HG02763 (cell line): Measurements from ENCODE around the gene CACYBP.
"Not testable (repeated sequence)": the region's sequence is repeated elsewhere in the genome, so short reads cannot be mapped to it uniquely, and the experiment has no call there.

Experiments used
- ATAC-seq: cut with Tn5 transposase; IDR thresholded peaks from one replicate; pipeline ENCODE4 v1.9.1; 2021; ENCODE audit warnings: mild to moderate bottlenecking, moderate library complexity; ENCODE audit not compliant: unreplicated experiment

The CACYBP gene

GRCh38 chr1:175005085-175005783 is 5.5 kb downstream of the CACYBP start:
- no peak for ATAC-seq

GRCh38 chr1:175009532-175009931 is 9.8 kb downstream of the CACYBP start:
- no peak for ATAC-seq

- ATAC-seq = no peak
Observed at GRCh38 chr1:175013445-175013844, 13.7 kb downstream of the CACYBP start.

GRCh38 chr1:175015243-175015642 is 15.5 kb downstream of the CACYBP start:
- no peak for ATAC-seq

- ATAC-seq = no peak
Observed at GRCh38 chr1:175019524-175019923, 19.8 kb downstream of the CACYBP start.

- peak; percentile 92 for ATAC-seq
Observed at GRCh38 chr1:175023043-175023921, 23.5 kb downstream of the CACYBP start, which contains the start of gene MRPS14. MRPS14 (minus strand) TSS chr1:175023425; CDS start chr1:175023408, 17 bp downstream.

- not testable (repeated sequence) for ATAC-seq
Observed at GRCh38 chr1:175023922-175024242, 24.1 kb downstream of the CACYBP start.

GRCh38 chr1:175024773-175025172 is 25.0 kb downstream of the CACYBP start:
- ATAC-seq = no peak

GRCh38 chr1:175033953-175034352 is 34.2 kb downstream of the CACYBP start:
- ATAC-seq = no peak

GRCh38 chr1:175034775-175035174 is 35.0 kb downstream of the CACYBP start:
- no peak for ATAC-seq

GRCh38 chr1:175035865-175036264 is 36.1 kb downstream of the CACYBP start:
- no peak for ATAC-seq

- no peak for ATAC-seq
Observed at GRCh38 chr1:175036476-175036875, 36.7 kb downstream of the CACYBP start.

- ATAC-seq = no peak
Observed at GRCh38 chr1:175037416-175037815, 37.7 kb downstream of the CACYBP start.

- no peak for ATAC-seq
Observed at GRCh38 chr1:175040324-175040879, 40.7 kb downstream of the CACYBP start.

GRCh38 chr1:175042650-175043049 is 42.9 kb downstream of the CACYBP start:
- no peak for ATAC-seq

GRCh38 chr1:175043824-175044223 is 44.1 kb downstream of the CACYBP start:
- ATAC-seq = no peak

- ATAC-seq = not testable (repeated sequence)
Observed at GRCh38 chr1:175044591-175044990, 44.8 kb downstream of the CACYBP start.

- no peak for ATAC-seq
Observed at GRCh38 chr1:175045097-175045496, 45.4 kb downstream of the CACYBP start.

GRCh38 chr1:175045519-175045918 is 45.8 kb downstream of the CACYBP start:
- ATAC-seq = no peak

- no peak for ATAC-seq
Observed at GRCh38 chr1:175050992-175051391, 51.2 kb downstream of the CACYBP start.

- no peak for ATAC-seq
Observed at GRCh38 chr1:175054736-175055135, 55.0 kb downstream of the CACYBP start.
